Activated T-helper 2 cell treated with anti-CD3 and anti-CD28 coated beads, Interferon-gamma antibody, Interleukin-2, Interleukin-4, amounts not matched to agents 10 μg/mL and 5 μg/mL and 100 μg/mL, durations not matched to agents 14 hours and 24 hours and 36 hours (primary cell): ENCODE data around the gene RAPGEF5. TPM values are rescaled to one million over a fixed set of nuclear protein-coding genes. Genes with fewer than 3 reads are reported as not detected.

Experiments used
- DNase-seq: peaks from one replicate; pipeline ENCODE4 v3.0.0; 2021; ENCODE audit warnings: low spot score
- H3K27ac Mint-ChIP-seq: one replicate; pipeline ENCODE4 v1.8.0; 2021; ENCODE audit warnings: mixed read lengths
- H3K27me3 Mint-ChIP-seq: one replicate; pipeline ENCODE4 v1.8.0; 2021; ENCODE audit warnings: low read depth, mixed read lengths
- H3K36me3 Mint-ChIP-seq: one replicate; pipeline ENCODE4 v1.8.0; 2021; ENCODE audit warnings: low read depth, mixed read lengths
- H3K4me1 Mint-ChIP-seq: one replicate; pipeline ENCODE4 v1.8.0; 2021; ENCODE audit warnings: low read depth, mixed read lengths
- H3K4me3 Mint-ChIP-seq: one replicate; pipeline ENCODE4 v1.8.0; 2021; ENCODE audit warnings: low read depth, mild to moderate bottlenecking, moderate library complexity, mixed read lengths
- H3K9me3 Mint-ChIP-seq: one replicate; pipeline ENCODE4 v1.8.0; 2021; ENCODE audit warnings: mixed read lengths
- intact Hi-C: fragments of 100-400 bp; cut with micrococcal nuclease; formaldehyde crosslinking; loops from one replicate; pipeline ENCODE4 v1.15.1; 2023
- total RNA-seq: library from RNA; stranded (reverse); gene quantifications from 2 replicates; pipeline ENCODE4 v1.2.3, GENCODE V29; 2022

Gene RAPGEF5
- total RNA-seq, 1 donor from 2014 or later: 0.82 TPM

GRCh38 chr7:22255342-22255741 lies 101.6 kb downstream of the RAPGEF5 start:
- Mint-ChIP-seq H3K9me3 (no peaks in the 10 kb centered on the region), H3K4me3 (no peak overlapping the region), H3K4me1 (peaks cover 10% of the 10 kb centered on the region), H3K27ac (no peak overlapping the region), H3K27me3 (peaks cover 13% of the 10 kb centered on the region), H3K36me3 (no peaks in the 10 kb centered on the region)
- no peak for DNase-seq
- intact Hi-C loops: no loop called here

GRCh38 chr7:22252936-22253536 lies 103.9 kb downstream of the RAPGEF5 start:
- Mint-ChIP-seq H3K36me3 (no peaks in the 10 kb centered on the region), H3K4me1 (peaks cover 10% of the 10 kb centered on the region), H3K27me3 (peaks cover 17% of the 10 kb centered on the region), H3K4me3 (no peak overlapping the region), H3K9me3 (no peaks in the 10 kb centered on the region), H3K27ac (no peak overlapping the region)
- no peak for DNase-seq
- intact Hi-C loops: no loop called here

- no peak for DNase-seq
- intact Hi-C loops: no loop called here
- Mint-ChIP-seq H3K27me3 (peaks cover 17% of the 10 kb centered on the region), H3K4me3 (no peak overlapping the region), H3K4me1 (peaks cover 10% of the 10 kb centered on the region), H3K9me3 (no peaks in the 10 kb centered on the region), H3K36me3 (no peaks in the 10 kb centered on the region), H3K27ac (no peak overlapping the region)
Measured at GRCh38 chr7:22252016-22252415, 104.9 kb downstream of the RAPGEF5 start.

GRCh38 chr7:22251281-22251680 lies 105.7 kb downstream of the RAPGEF5 start:
- Mint-ChIP-seq H3K4me3 (no peak overlapping the region), H3K9me3 (no peaks in the 10 kb centered on the region), H3K36me3 (no peaks in the 10 kb centered on the region), H3K27ac (no peak overlapping the region), H3K27me3 (peaks cover 16% of the 10 kb centered on the region), H3K4me1 (peaks cover 10% of the 10 kb centered on the region)
- intact Hi-C loops: no loop called here
- DNase-seq: no peak

- Mint-ChIP-seq H3K27ac (no peak overlapping the region), H3K9me3 (peaks cover 7% of the 10 kb centered on the region), H3K4me1 (peaks cover 3% of the 10 kb centered on the region), H3K36me3 (no peaks in the 10 kb centered on the region), H3K27me3 (peaks cover 16% of the 10 kb centered on the region), H3K4me3 (no peak overlapping the region)
- intact Hi-C loops: no loop called here
- no peak for DNase-seq
Measured at GRCh38 chr7:22250390-22250789, 106.6 kb downstream of the RAPGEF5 start.

GRCh38 chr7:22248111-22248809 lies 108.7 kb downstream of the RAPGEF5 start:
- H3K27me3 Mint-ChIP-seq: peaks cover 14% of the 10 kb centered on the region
- H3K9me3 Mint-ChIP-seq: peaks cover 7% of the 10 kb centered on the region
- H3K27ac Mint-ChIP-seq: no peak overlapping the region
- no peaks in the 10 kb centered on the region for H3K36me3 Mint-ChIP-seq
- H3K4me1 Mint-ChIP-seq: no peaks in the 10 kb centered on the region
- no peak for DNase-seq
- no peak overlapping the region for H3K4me3 Mint-ChIP-seq
- intact Hi-C loops: no loop called here

GRCh38 chr7:22241805-22242390 lies 115.1 kb downstream of the RAPGEF5 start:
- no peak for DNase-seq
- intact Hi-C loops: no loop called here
- no peak overlapping the region for H3K27ac Mint-ChIP-seq
- peaks cover 5% of the 10 kb centered on the region for H3K27me3 Mint-ChIP-seq
- peaks cover 7% of the 10 kb centered on the region for H3K9me3 Mint-ChIP-seq
- H3K36me3 Mint-ChIP-seq: no peaks in the 10 kb centered on the region
- H3K4me1 Mint-ChIP-seq: no peaks in the 10 kb centered on the region
- H3K4me3 Mint-ChIP-seq: no peak overlapping the region

- Mint-ChIP-seq H3K4me3 (no peak overlapping the region), H3K27ac (no peak overlapping the region), H3K4me1 (no peaks in the 10 kb centered on the region), H3K27me3 (peaks cover 10% of the 10 kb centered on the region), H3K36me3 (no peaks in the 10 kb centered on the region), H3K9me3 (peaks cover 7% of the 10 kb centered on the region)
- intact Hi-C loops: no loop called here
- no peak for DNase-seq
Measured at GRCh38 chr7:22240904-22241571, 115.9 kb downstream of the RAPGEF5 start.

- Mint-ChIP-seq H3K27me3 (peaks cover 14% of the 10 kb centered on the region), H3K36me3 (no peaks in the 10 kb centered on the region), H3K27ac (no peak overlapping the region), H3K4me3 (no peak overlapping the region), H3K9me3 (no peaks in the 10 kb centered on the region), H3K4me1 (no peaks in the 10 kb centered on the region)
- intact Hi-C loops: no loop called here
- no peak for DNase-seq
Measured at GRCh38 chr7:22238354-22239311, 118.3 kb downstream of the RAPGEF5 start.

GRCh38 chr7:22235134-22235533 lies 121.8 kb downstream of the RAPGEF5 start:
- H3K27me3 Mint-ChIP-seq: peaks cover 29% of the 10 kb centered on the region
- intact Hi-C loops: no loop called here
- no peaks in the 10 kb centered on the region for H3K4me1 Mint-ChIP-seq
- H3K9me3 Mint-ChIP-seq: no peaks in the 10 kb centered on the region
- no peak overlapping the region for H3K4me3 Mint-ChIP-seq
- no peak overlapping the region for H3K27ac Mint-ChIP-seq
- DNase-seq: no peak
- no peaks in the 10 kb centered on the region for H3K36me3 Mint-ChIP-seq

GRCh38 chr7:22234227-22234626 lies 122.7 kb downstream of the RAPGEF5 start:
- no peak overlapping the region for H3K4me3 Mint-ChIP-seq
- peaks cover 31% of the 10 kb centered on the region for H3K27me3 Mint-ChIP-seq
- no peak overlapping the region for H3K27ac Mint-ChIP-seq
- H3K36me3 Mint-ChIP-seq: no peaks in the 10 kb centered on the region
- H3K9me3 Mint-ChIP-seq: no peaks in the 10 kb centered on the region
- intact Hi-C loops: no loop called here
- no peaks in the 10 kb centered on the region for H3K4me1 Mint-ChIP-seq
- DNase-seq: no peak

- DNase-seq: no peak
- Mint-ChIP-seq H3K27me3 (peaks cover 29% of the 10 kb centered on the region), H3K9me3 (no peaks in the 10 kb centered on the region), H3K36me3 (no peaks in the 10 kb centered on the region), H3K4me1 (no peaks in the 10 kb centered on the region), H3K4me3 (no peak overlapping the region), H3K27ac (no peak overlapping the region)
- intact Hi-C loops: no loop called here
Measured at GRCh38 chr7:22231806-22232205, 125.1 kb downstream of the RAPGEF5 start.
